Stimulated activated CD8-positive, alpha-beta memory T cell treated with anti-CD3 and anti-CD28 coated beads, Interleukin-15, amount 100 ng/mL, for 48 hours (primary cell): ENCODE results near the gene MINDY2.
"Not testable (repeated sequence)": the region's sequence is repeated elsewhere in the genome, so short reads cannot be mapped to it uniquely, and the experiment has no call there.

Source experiments
- DNase-seq, 2 donors: peaks; one replicate each; pipeline ENCODE4 v3.0.0-alpha.2; 2020; ENCODE audit warnings: low read depth in 2 of 2

The MINDY2 gene

DNA sequence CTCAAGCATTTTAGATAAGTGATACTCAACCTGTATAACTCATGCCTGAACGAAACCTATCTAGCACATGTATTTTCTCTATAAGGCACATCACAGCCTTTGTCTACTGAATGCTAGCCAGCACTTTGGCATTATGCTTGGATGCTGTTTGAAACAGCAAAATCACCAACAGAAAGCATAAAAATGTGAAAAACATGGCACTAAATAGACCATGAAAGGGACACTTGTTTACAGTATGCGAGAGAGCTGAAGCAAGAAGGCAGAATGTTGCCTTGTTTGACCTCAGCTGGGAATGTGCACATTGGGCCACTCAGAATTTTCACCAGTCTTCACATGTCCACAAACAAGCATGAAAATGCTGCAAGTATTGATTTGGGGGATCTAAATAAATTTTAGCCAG is 59.5 kb downstream of the MINDY2 start:
- DNase-seq, result no peak

GRCh38 chr15:58833681-58834426 is 62.8 kb downstream of the MINDY2 start:
- not testable (repeated sequence) for DNase-seq

GRCh38 chr15:58839485-58839884 is 68.4 kb downstream of the MINDY2 start:
- no peak for DNase-seq

- DNase-seq, result no peak
These were observed 68.9 kb downstream of the MINDY2 start for GRCh38 chr15:58840048-58840447.

DNA sequence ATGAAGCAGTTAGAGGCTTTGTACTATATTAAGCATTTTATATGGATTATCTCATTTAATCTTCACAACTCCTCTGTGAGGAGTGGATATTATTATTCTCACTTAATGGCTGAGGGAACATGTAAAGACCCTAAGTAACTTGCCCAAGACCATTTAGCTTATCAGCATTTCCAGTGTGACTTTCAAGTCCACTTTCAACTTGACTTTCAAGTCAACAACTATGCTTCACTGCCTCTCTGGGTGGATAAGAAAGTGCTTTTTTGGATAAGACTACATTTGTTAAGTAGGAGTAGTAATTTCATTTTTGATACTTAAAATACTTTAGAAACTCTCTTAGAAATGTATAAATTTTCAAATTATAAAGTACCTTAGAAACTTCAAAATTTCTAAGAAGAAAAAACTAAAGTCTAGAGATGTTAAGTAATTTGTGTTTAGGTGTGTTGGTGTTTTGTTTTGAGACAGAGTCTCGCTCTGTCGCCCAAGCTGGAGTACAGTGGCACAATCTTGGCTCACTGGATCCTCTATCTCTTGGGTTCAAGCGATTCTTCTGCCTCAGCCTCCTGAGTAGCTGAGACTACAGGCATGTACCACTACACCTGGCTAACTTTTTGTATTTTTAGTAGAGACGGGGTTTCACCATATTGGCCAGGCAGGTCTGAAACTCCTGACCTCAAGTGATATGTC is 71.8 kb downstream of the MINDY2 start:
- DNase-seq, result no peak

DNA sequence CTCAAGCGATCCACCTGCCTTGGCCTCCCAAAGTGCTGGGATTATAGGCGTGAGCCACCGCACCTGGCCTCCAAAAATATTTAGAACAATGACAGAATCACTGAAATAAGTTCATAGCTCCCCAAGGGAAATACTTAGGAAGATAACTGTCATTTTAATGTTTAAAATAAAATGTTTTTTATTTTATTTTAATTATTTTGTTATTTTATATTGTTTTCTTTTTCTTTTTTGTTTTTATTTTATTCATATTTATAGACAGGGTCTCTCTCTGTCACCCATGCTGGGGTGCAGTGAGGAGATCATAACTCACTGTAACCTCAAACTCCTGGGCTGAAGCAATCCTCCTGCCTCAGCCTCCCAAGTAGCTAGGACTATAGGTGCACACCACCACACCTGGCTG is 80.1 kb downstream of the MINDY2 start:
- DNase-seq, result not testable (repeated sequence)

- DNase-seq, result no peak
These were observed 81.2 kb downstream of the MINDY2 start for GRCh38 chr15:58852347-58852746.

DNA sequence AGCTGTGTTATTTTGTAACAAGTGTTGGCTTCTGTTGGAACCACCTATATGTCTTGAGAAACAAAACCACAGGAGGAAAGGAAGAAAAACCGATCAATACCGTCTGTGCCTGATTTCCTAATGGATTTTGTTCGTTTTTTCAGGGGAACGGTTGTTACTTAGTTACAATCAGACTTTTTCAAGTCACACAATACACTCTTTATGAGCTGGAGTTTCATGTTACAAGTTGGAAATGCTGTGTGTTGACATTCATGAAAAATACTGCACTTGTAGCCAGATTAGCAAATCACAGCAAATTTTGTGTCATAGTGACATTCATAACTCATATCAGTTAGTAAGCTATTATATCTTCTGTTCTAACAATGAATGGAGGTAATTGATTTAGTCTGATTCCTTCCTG is 83.5 kb downstream of the MINDY2 start:
- no peak for DNase-seq

- DNase-seq, result no peak
These were observed 85.0 kb downstream of the MINDY2 start for GRCh38 chr15:58856086-58856485.

DNA sequence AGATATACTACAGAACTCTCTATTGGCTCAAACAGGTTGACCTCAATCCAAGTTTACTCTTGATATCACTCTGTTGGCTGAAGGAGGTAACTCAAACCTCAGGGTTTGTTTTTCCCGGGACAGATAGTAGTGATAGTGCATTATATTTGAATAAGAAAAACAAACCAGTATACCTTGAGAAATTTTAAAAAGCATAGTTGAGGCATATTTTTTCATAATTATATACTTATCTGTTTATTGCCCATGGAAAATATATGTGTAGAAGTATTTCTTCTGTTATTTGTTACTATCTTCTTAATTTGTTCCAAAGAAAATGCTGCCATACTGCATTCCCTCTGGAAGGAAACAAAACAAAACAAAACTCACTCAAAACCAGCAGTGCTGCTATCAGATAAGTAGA is 85.5 kb downstream of the MINDY2 start:
- DNase-seq, result not testable (repeated sequence)

DNA sequence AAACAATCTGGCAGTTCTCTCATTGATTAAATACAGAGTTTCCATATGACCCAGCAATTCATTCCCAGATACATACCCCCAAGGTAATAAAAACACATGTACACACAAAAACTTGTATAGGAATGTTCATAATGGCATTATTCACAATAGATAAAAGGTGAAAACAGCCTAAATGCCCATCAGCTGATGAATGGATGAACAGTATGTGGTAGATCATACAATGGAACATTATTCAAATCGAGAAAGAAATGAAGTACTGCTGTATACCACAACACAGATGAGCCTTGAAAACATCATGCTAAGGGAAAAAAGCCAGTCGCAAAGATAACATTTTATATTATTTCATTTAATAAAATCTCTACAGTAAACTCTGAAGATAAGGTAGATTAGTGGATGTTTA is 91.2 kb downstream of the MINDY2 start:
- DNase-seq, result no peak

- DNase-seq, result no peak
These were observed 93.7 kb downstream of the MINDY2 start for GRCh38 chr15:58864602-58865424.

DNA sequence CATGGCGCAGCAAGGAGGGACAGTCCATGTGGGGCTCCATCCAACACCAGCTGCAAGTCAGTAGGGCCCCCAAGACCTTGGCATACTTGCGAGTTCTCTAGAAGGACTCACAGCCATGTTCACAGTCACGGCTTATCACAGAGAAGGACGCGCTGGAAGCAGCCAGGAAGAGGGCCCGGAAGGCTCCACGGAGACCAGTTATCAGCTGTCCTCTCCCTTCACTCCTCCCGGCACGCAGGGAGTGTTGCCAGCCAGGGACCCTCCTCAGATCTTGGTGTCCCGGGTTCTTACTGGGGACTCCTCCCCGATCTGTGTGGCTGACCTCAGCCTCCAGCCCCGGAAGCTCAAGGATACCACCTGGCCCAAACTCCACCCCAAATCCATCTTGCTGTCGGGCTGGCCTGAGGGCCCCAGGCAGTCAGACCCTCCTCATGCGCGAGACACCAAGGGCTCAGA is 94.4 kb downstream of the MINDY2 start:
- DNase-seq, result no peak

DNA sequence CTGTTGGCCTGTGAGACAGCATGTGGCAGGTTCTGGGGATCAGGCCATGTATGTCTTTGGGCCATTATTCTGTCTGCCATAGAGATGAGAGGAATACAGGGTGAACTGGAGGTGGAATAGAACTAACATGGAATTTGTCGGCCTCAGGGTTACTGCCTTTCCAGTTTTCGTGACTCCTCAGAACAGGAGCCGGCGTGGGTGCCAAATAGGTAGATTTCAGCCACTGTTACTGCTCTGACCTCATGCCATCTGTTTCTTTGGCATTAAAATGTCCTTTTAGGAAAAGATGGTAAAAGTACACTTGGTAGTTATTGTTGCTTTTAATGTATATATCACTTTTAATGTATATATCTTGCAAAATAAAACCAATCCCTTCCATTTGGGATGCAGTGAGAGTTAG is 96.8 kb downstream of the MINDY2 start:
- DNase-seq, result no peak

DNA sequence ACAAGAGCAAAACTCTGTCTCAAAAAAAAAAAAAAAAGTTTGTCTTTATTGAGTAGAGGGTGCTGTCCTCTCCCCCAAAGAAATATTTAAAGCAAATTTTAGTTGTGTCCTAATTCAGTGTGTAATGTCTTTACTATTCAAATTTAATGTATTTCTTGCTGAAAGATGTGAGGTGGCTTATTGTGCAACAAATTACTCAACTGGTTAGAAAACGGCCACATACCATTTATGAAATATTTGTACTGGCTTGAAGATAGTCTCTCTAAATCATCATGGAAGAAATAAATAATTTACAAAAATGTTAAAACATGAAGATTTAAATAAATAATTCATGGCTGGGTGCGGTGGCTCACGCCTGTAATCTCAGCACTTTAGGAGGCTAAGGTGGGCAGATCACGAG is 99.3 kb downstream of the MINDY2 start:
- no peak for DNase-seq

DNA sequence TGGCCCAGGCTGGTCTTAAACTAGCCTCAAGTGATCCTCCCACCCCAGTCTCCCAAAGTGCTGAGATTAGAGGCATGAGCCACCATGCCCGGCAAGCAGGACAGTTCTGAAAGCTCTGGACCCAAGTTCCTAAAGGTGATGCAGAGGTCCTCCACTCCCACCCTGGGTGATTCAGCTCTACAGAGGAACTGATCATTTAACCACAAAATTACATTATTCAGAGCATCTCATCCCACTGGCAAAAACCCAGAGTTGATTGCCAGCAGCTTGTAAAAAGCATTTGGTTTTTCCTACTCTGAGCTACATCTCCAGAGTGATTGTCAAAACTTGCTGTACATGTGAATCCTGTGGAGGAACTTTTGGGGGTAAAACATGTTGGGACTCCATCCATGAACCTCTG is 102.2 kb downstream of the MINDY2 start:
- DNase-seq, result no peak

GRCh38 chr15:58875343-58875742 is 104.2 kb downstream of the MINDY2 start:
- DNase-seq, result no peak

DNA sequence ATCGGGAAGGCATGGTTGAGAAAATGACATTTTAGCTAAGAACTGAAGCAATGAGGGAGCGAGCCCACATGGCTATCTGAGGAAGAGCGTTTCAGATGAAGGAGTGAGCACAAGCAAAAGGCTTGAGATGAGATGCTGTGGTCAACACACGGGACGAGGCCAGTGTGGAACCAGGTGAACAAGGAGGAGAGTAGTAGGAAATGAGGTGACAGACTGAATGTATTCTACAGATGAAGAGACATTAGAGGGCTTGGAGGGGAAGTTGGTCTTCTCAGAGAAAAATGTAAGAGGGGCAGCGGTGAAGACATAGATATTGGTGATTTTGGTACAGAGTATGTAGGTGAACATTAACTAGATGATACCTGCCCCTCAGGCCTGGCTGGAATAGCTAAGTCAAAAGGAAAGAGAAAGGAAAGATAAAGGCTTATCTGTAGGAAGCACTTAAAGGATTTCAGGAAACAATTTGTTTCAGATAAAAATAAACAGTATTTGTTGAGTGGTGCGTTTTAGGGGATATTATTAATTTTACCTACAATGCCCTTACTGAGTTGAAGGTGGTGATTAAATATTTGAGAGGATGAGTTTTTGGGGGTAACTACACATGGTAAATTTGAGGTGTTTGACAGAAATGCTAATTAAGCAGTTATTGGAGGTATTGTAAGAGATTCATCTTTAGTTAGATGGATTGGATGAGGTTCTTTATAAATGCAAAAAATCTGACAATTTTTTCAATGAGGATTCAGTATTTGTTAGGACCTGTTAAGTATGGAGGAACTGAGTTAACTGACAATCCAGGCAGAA is 105.4 kb downstream of the MINDY2 start:
- no peak for DNase-seq

DNA sequence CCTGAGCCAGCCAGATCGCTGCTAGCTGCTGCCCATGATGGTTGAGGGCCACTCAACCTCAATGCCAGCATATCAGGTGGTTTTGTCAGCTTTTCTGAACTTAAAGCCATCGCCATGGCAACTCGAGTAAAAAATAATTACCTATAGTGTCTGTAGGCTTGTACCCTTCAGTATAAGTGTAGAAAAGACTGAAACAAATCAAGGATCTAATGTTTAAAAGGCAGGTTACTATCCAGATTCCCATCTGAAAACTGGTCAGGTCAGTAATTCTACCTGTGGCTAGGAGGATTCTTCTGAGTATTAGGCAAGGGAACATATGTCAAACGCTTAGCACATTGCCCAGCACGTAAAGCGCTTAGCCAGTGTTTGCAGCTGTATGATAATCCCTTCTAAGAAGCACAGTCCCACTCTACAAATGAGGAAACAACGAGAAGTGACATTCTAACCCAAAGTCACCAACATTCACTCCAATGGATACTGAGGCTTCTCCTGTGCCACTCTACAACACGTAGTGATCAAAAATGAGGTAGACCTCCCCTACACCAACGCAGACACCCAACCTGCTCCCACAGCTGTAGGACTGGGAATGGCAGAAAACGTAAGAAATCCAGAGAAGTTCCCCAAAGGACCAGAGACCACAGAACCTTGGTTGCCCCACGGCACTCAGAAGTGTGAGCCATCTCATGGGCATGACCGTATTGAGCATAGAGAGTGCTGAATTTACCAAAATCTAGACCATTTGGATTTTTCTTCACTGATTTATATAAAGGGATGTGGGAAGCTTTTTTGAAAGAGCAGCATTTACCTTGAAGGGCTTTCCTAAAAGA is 107.1 kb downstream of the MINDY2 start:
- DNase-seq, result no peak

DNA sequence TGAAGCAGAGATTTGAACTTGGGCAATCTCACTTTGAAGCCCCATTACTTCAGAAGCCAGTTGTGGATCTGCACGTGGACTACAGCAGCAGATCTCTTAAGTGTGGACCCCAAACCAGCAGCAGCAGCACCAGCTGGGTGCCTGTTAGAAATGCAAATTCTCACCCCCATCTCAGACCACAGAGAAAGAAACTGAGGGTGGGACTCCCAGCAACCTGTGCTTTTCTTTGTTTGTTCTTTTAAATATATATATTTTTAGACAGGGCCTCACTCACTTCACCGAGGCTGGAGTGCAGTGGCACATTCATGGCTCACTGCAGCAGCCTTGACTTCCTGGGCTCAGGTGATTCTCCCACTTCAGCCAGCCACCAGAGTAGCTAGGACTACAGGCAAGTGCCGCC is 109.2 kb downstream of the MINDY2 start:
- no peak for DNase-seq

- no peak for DNase-seq
These were observed 111.1 kb downstream of the MINDY2 start for GRCh38 chr15:58882243-58882642.
